Loucy (cell line): ENCODE results near the gene ARF1.

ENCODE experiments used
- EZH2phosphoT487 ChIP-seq: fragments of 200-600 bp; IDR thresholded peaks from 2 replicates; pipeline ENCODE4 v1.6.1; 2018; ENCODE audit warnings: antibody characterized with exemption, mild to moderate bottlenecking, moderate library complexity, borderline replicate concordance
- TF ChIP-seq, protein P1 (sequence below): fragments of 200-600 bp; sonication (generic); conservative IDR thresholded peaks from 2 replicates; pipeline ENCODE4 v1.5.1; 2014; ENCODE audit warnings: mild to moderate bottlenecking, antibody characterized with exemption, low read length

GRCh38 chr1:228045871-228046270 lies 36.6 kb upstream of the ARF1 start:
- TF ChIP-seq, protein P1, sequence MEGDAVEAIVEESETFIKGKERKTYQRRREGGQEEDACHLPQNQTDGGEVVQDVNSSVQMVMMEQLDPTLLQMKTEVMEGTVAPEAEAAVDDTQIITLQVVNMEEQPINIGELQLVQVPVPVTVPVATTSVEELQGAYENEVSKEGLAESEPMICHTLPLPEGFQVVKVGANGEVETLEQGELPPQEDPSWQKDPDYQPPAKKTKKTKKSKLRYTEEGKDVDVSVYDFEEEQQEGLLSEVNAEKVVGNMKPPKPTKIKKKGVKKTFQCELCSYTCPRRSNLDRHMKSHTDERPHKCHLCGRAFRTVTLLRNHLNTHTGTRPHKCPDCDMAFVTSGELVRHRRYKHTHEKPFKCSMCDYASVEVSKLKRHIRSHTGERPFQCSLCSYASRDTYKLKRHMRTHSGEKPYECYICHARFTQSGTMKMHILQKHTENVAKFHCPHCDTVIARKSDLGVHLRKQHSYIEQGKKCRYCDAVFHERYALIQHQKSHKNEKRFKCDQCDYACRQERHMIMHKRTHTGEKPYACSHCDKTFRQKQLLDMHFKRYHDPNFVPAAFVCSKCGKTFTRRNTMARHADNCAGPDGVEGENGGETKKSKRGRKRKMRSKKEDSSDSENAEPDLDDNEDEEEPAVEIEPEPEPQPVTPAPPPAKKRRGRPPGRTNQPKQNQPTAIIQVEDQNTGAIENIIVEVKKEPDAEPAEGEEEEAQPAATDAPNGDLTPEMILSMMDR: no peak
- TF ChIP-seq EZH2phosphoT487: no peak
